Nephron (organoid): ENCODE data around the gene PYGB.
"Not testable (repeated sequence)": the region's sequence is repeated elsewhere in the genome, so short reads cannot be mapped to it uniquely, and the experiment has no call there.

Experiments
- H3K27ac Mint-ChIP-seq, 3 experiments: 2 replicates each; pipeline ENCODE4 v1.8.0; 2020; ENCODE audit warnings: mixed read lengths in 3 of 3, mild to moderate bottlenecking in 2 of 3, moderate library complexity in 1 of 3
- H3K27me3 Mint-ChIP-seq: 2 replicates; pipeline ENCODE4 v1.8.0; 2021; ENCODE audit warnings: low read depth, mild to moderate bottlenecking, moderate library complexity, mixed read lengths
- H3K36me3 Mint-ChIP-seq: 2 replicates; pipeline ENCODE4 v1.8.0; 2020; ENCODE audit warnings: low read depth, mixed read lengths
- H3K4me1 Mint-ChIP-seq: 2 replicates; pipeline ENCODE4 v1.8.0; 2020; ENCODE audit warnings: mixed read lengths
- H3K4me3 Mint-ChIP-seq, 3 experiments: 2 replicates each; pipeline ENCODE4 v1.8.0; 2020; ENCODE audit warnings: mild to moderate bottlenecking in 3 of 3, mixed read lengths in 3 of 3, moderate library complexity in 2 of 3
- H3K9me3 Mint-ChIP-seq: 2 replicates; pipeline ENCODE4 v1.8.0; 2020; ENCODE audit warnings: mixed read lengths
- TF ChIP-seq, protein P1 (sequence below), 3 experiments: fragments of 200-600 bp; sonication (generic); IDR thresholded peaks; one replicate each; pipeline ENCODE4 v1.5.0; 2021; ENCODE audit warnings: antibody characterized with exemption in 3 of 3; ENCODE audit not compliant: unreplicated experiment in 3 of 3

Gene PYGB

DNA sequence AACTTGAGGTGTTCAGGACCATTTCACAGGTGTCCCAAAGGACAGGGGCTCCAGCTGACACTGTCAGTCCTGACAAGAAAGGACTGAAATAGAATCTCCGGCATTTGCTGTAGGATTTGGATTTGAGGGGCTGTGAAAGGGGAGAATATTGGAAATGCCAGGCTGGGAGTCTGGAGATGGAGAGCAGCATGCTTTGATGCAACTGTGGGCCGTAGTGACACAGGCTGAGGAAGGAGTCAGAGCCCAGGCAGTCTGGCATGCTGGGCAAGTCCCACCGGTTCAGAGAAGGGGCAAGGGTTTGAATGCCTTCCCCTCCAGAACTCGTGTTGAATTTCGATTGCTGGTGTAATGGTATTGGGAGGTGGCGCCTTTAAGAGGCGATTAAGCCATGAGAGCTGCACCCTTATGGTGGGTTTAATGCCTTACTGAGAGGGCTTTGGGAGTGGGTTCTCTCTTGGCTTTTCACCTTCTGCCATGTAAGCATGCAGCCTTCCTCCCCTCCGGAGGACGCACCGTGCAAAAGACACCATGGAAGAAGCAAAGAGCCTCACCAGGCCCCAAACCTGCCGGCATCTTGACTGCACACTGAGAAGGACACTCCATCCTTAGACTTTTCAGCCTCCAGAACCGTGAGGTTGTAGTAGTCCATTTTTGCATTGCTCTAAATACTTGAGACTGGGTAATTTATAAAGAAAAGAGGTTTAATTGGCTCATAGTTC, 9.4 kb upstream of the PYGB start:
- TF ChIP-seq, protein P1, sequence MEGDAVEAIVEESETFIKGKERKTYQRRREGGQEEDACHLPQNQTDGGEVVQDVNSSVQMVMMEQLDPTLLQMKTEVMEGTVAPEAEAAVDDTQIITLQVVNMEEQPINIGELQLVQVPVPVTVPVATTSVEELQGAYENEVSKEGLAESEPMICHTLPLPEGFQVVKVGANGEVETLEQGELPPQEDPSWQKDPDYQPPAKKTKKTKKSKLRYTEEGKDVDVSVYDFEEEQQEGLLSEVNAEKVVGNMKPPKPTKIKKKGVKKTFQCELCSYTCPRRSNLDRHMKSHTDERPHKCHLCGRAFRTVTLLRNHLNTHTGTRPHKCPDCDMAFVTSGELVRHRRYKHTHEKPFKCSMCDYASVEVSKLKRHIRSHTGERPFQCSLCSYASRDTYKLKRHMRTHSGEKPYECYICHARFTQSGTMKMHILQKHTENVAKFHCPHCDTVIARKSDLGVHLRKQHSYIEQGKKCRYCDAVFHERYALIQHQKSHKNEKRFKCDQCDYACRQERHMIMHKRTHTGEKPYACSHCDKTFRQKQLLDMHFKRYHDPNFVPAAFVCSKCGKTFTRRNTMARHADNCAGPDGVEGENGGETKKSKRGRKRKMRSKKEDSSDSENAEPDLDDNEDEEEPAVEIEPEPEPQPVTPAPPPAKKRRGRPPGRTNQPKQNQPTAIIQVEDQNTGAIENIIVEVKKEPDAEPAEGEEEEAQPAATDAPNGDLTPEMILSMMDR (IDR thresholded peaks at IDR 0.05; ENCODE audit: unreplicated experiment in 3 of 3) = no peak
- peak overlapping the region in 2 of 3 experiments; percentile 36 to 75 for H3K27ac Mint-ChIP-seq
- H3K36me3 Mint-ChIP-seq = no peaks in the 10 kb centered on the region
- no peak overlapping the region for H3K4me3 Mint-ChIP-seq
- peaks cover 47% of the 10 kb centered on the region for H3K4me1 Mint-ChIP-seq
- H3K27me3 Mint-ChIP-seq = peaks cover 9% of the 10 kb centered on the region
- no peaks in the 10 kb centered on the region for H3K9me3 Mint-ChIP-seq

- Mint-ChIP-seq H3K9me3 (no peaks in the 10 kb centered on the region), H3K27ac (no peak overlapping the region), H3K4me3 (no peak overlapping the region), H3K27me3 (peaks cover 9% of the 10 kb centered on the region), H3K4me1 (peaks cover 35% of the 10 kb centered on the region), H3K36me3 (no peaks in the 10 kb centered on the region)
- TF ChIP-seq, protein P1 (IDR thresholded peaks at IDR 0.05; ENCODE audit: unreplicated experiment in 3 of 3) = no peak
Measured at GRCh38 chr20:25239387-25240370, 8.2 kb upstream of the PYGB start.

DNA sequence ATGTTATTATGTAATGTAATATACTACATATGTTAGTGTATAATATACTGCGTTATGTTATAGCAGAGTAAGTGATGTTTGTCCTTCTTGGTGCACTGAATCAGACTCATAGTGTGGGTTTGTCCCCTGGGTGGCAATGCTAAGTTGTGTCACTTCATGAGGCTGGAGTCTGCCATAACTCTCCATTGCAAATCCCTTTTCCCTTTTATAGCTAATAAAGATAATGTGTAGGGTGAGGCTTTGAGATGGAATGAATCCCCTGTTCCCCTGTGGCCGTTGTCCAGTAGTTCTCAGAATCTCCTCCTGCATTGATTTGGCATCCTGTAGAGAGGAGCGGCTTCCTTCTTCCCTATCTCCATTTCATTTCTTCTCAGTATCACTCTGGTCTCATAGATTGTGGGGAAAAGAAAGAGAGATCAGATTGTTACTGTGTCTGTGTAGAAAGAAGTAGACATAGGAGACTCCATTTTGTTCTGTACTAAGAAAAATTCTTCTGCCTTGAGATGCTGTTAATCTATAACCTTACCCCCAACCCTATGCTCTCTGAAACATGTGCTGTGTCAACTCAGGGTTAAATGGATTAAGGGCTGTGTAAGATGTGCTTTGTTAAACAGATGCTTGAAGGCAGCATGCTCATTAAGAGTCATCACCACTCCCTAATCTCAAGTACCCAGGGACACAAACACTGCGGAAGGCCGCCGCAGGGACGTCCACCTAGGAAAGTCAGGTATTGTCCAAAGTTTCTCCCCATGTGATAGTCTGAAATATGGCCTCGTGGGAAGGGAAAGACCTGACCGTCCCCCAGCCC, 6.8 kb upstream of the PYGB start:
- H3K36me3 Mint-ChIP-seq, H3K9me3 Mint-ChIP-seq, H3K4me3 Mint-ChIP-seq, H3K27me3 Mint-ChIP-seq: not testable (repeated sequence)
- peak overlapping the region in 2 of 3 experiments; percentile 67 to 76 for H3K27ac Mint-ChIP-seq
- peaks cover 35% of the 10 kb centered on the region for H3K4me1 Mint-ChIP-seq

DNA sequence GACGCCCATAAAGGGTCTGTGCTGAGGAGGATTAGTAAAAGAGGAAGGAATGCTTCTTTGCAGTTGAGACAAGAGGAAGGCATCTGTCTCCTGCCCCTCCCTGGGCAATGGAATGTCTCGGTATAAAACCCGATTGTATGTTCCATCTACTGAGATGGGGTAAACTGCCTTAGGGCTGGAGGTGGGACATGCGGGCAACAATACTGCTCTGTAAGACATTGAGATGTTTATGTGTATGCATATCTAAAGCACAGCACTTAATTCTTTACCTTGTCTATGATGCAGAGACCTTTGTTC, 6.3 kb upstream of the PYGB start:
- not testable (repeated sequence) for H3K9me3 Mint-ChIP-seq, H3K4me3 Mint-ChIP-seq, H3K36me3 Mint-ChIP-seq, H3K27me3 Mint-ChIP-seq
- Mint-ChIP-seq H3K27ac (peak overlapping the region in 2 of 3 experiments; percentile 67 to 76), H3K4me1 (peaks cover 35% of the 10 kb centered on the region)

DNA sequence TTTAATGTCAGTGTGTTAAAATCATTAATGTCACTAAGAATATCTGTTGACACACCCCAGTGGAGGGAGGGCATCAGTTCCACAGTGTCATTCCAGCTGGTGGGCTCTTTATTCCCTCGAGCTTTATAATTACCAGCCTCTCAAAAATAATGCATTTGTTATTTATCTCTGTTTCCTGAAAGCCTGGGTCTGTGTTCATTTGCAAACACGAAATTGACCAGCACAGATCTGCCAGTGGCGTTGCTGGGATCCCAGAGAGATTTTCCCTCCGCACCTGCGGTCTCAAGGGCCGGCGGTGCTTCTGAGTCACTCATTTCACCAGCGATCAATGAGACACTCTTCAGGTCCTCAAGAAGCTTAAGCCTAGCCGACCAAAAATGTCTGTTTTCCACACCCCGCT, 5.7 kb upstream of the PYGB start:
- Mint-ChIP-seq H3K9me3 (no peaks in the 10 kb centered on the region), H3K27ac (peak overlapping the region in 1 of 3 experiments; percentile 63), H3K4me1 (peaks cover 35% of the 10 kb centered on the region), H3K36me3 (no peaks in the 10 kb centered on the region), H3K4me3 (no peak overlapping the region), H3K27me3 (peaks cover 9% of the 10 kb centered on the region)
- TF ChIP-seq, protein P1 (IDR thresholded peaks at IDR 0.05; ENCODE audit: unreplicated experiment in 3 of 3) = no peak

GRCh38 chr20:25243416-25243979, 4.4 kb upstream of the PYGB start:
- Mint-ChIP-seq H3K27ac (no peak overlapping the region), H3K4me1 (peaks cover 26% of the 10 kb centered on the region), H3K9me3 (no peaks in the 10 kb centered on the region), H3K27me3 (peaks cover 4% of the 10 kb centered on the region), H3K36me3 (no peaks in the 10 kb centered on the region), H3K4me3 (peak overlapping the region in 1 of 3 experiments; percentile 6)
- TF ChIP-seq, protein P1 (IDR thresholded peaks at IDR 0.05; ENCODE audit: unreplicated experiment in 3 of 3) = no peak
